ENCODE measurements around the gene PEMT.
A peak's percentile ranks its signal among the peaks of the same experiment; 100 is the strongest.
"Not testable (repeated sequence)": the region's sequence is repeated elsewhere in the genome, so short reads cannot be mapped to it uniquely, and the experiment has no call there.

The PEMT gene

DNA sequence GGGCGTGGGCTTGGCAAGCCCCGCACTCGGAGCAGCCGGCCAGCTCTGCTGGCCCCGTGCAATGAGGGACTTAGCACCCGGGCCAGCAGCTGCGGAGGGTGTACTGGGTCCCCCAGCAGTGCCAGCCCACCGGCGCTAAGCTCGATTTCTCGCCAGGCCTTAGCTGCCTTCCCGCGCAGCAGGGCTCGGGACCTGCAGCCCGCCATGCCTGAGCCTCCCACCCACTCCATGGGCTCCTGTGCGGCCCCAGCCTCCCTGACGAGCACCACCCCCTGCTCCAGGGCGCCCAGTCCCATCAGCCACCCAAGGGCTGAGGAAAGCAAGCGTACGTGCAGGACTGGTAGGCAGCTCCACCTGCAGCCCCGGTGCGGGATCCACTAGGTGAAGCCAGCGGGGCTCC, 105.1 kb downstream of the PEMT start:
- DNase-seq = not testable (repeated sequence)

DNA sequence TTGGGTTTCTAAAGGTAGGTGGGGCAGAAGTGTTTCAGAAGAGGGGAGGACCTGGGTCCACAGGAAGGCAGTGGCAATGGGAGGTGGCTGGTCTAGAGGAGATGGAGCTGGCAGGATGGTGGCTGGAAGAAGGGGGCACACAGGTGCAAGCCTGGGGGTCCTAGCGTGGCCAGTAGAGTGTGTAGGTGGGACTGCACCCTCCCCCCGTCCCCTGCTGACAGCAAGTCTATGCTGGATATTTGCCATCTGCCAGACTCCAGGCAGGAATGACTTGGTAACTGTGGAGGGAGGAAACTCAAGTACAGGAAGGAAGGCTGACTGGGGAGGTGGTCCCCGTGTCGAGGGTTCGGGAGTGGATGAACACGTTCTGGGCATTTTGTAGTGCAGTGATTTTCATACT, 106.1 kb downstream of the PEMT start:
- no peak for DNase-seq

DNA sequence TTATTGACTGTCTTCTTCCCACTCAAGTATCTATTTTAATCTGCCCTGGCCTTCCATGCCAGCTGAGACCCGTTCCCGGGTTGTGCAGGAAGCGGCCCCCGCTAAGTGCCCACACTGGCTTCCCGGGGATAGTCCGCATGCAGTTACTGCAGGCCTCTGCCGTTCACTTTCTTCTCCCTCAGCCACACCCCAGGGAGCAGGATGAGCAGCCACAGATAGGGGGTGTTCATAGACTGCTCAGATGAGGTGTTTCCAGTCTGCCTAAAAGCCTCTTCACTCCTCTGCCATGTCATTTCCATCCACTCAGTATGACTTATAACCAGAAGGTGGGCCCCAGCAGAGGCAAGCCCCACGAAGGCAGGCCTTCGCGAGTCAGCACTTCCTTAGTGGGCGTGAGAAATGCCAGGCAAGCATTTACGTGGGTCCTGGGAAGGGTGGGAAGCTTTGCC, 107.0 kb downstream of the PEMT start:
- DNase-seq = no peak

- DNase-seq = no peak
Observed at GRCh38 chr17:17481860-17482259, 109.6 kb downstream of the PEMT start.

DNA sequence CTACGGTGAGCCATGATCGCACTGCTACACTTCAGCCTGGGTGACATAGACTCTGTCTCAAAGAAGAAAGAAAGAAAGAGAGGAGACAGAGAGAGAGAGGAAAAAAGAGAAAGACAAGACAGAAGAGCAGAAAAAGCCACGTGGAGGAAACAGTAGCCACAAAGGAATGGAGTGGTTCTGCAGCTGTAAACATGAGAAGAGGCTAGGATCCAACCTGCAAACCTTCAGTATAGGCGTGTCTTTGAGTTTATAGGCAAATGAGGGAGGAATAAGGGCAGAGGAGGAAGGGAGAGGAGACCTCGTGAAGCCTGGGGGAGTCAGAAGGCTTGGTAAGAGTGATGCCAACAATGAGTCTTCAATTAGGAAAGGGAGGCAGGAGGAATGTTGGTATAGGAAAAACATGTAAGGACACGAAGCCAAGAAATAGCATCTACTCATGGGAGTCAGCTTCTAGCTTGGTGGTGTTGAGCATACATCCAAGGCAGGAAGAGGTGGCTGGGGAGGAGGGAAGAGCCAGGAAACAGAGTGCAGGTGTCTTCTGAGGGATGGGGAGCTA, 110.8 kb downstream of the PEMT start:
- DNase-seq = no peak

- no peak for DNase-seq
Observed at GRCh38 chr17:17479209-17479608, 112.3 kb downstream of the PEMT start.

DNA sequence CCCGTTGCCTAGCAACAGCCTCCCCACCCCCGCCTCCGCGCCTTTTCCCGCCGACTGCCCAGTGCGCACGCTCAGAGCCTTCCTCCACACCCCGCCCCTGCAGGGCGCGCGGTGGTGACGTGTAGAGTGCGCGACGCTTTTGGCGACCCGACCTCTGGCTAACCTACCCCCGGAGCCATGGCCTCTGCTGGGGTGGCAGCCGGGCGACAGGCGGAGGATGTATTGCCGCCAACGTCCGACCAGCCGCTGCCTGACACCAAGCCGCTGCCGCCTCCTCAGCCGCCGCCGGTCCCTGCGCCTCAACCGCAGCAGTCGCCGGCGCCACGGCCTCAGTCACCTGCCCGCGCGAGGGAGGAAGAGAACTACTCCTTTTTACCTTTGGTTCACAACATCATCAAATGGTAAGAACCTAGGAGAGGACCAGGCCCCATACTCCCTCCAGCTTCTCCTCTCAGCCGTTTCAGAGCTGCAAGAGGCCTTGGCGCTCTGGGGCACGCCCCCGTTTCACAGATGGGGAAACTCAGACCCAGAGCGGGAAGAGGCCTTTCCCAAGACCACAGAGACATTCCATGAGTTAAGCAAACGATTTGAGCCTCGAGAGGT, 114.5 kb downstream of the PEMT start, which contains the start of gene MED9:
Gene MED9 (plus strand): TSS at position 136 of the 603 bp plus-strand sequence. CDS start 42 bp downstream, at position 178.
- DNase-seq = peak; percentile 88

DNA sequence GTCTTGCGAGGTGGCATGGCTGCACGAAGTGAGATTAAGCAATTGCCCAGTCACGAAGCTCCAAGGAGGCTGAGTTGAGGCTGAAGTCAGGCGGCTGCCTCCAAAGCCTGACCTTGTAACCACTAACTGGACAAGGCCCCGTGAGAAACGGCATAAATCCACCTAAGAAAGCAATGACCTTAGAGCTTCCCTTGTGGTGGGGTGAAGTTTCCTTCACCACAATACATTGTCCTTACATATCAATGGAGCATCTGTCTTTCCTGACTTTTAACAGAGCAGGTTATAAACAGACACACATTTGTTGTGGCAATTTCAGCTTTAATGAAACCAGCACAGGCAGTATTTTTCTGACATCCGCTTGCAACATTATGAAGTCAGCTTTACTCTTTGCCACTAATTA, 117.2 kb downstream of the PEMT start:
- no peak for DNase-seq

DNA sequence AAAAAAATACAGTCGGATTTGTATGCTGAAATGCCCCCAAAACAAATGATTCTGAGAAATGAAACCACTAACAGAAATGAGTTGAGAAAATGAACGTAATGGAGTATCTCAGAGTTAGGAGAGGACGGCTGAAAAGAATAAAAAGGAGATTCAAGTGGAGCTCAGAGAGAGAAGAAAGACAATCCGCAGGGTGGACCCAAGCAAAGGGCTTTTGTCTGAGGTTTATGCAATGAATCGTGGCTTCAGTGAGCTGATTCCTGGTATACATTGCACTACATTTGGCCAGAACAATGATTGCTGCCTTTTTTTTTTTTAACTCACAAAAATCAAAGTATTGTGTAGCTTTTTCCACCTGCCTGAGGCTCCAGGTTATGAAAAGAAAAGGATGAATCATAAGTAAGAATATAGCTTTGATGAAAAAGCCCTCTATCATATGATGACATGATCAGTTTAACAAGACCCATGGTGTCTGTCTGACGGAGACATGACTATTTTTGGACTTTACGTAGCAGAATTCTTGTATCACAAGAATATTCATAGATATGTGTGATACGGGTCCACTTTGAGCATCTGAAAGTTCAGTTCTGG, 119.1 kb downstream of the PEMT start:
- DNase-seq = no peak

DNA sequence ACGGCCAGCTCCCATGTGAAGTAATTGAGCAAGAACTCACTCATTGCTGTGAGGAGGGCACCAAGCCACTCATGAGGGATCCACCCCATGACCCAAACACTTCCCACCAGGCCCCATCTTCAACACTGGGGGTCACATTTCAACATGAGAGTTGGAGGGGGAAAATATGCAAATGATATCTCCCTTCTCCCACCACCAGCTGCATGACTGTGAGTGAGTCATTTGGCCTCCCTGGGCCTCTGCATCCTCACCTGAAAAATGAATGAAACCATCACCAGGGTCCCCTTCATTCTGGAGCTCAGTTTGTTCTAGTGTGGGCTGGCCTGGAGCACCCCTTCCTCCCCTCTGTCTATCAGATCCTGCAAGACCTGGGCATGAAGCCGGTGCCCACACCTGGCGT, 121.5 kb downstream of the PEMT start:
- no peak for DNase-seq

DNA sequence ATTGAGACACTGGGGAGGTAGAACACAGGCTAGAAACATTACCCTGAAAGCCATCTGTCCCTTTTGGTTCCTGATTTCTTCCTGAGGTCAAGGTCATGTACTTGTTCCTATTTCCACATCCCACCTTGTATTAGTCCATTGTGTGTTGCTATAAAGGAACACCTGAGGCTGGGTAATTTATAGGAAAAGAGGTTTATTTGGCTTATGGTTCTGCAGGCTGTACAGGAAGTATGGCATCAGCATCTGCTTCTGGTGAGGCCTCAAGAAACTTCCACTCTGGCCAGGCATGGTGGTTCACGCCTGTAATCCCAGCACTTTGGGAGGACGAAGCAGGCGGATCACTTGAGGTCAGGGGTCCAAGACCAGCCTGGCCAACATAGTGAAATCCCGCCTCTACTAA, 122.2 kb downstream of the PEMT start:
- no peak for DNase-seq

DNA sequence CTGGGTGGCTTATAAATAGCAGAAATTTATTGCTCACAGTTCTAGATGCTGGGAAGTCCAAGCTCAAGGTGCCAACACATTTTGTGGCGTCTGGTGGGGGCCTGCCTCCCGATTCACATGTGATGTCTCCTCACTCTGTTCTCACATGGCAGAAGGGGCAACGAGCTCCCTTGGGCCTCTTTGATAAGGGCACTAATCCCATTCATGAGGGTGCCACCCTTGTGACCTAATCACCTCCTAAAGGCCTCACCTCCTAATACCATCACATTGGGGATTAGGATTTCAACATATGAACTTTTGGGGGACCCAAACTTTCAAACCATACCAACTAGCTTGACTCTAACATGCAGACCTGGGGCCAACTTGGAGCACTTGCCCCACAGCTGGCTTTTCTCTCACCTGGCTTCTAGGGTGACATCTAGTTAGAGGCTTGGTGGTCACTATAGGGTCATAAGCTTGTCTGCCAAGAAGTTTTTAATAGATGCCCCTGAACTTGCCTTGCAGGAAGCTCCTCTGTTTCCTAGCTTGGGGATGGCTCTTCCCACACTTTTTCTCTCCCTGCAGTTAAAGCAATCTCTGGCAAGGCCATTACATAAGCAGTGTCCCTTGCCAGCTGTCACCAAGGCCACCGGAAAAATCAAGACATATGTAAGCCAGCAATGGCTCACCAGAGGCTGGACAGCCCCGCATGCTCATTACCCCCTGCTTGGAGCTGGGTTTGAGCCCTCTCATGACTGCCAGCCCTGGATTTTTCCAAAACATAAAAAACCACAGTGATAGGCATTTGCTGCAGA, 123.1 kb downstream of the PEMT start:
- no peak for DNase-seq

DNA sequence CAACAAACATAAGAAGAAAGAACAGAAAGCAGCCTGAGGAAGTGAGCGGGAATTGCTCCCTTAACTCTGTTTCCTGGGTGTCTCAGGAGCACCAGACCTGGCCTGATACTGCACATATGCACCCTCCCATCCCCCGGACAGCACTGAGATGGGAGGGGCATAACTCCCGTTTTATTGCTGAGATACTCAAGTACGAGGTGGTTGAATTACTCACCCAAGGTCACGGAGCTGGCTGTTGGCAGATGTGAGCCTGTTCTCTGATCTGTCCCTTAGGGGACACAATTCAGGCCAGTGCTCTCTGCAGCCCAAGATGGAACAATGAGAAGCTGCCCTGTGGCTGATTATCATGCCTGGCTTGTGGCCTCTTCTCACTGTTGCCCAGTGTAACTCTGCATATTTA, 123.8 kb downstream of the PEMT start:
- no peak for DNase-seq

DNA sequence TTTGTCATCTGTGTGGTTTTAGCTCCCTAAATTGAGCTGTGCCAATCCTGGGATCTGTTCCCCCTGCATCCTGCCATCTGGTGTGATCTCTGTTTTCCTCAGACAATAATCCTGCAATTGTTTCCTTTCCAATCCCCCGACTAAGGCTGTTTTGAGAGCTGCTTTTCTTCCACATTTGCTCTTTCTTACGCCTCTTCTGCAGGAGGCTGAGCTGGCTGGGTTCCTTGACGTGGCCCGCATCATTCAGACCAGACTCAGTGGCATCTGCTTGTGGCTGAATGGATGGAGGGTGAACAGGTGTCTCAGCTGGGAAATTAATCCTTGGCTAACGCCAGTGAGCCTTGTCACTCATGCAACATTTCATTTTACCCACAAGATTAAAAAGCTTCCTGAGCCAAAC, 124.5 kb downstream of the PEMT start:
- DNase-seq = no peak

- no peak for DNase-seq
Observed at GRCh38 chr17:17466511-17466910, 125.0 kb downstream of the PEMT start.

- not testable (repeated sequence) for DNase-seq
Observed at GRCh38 chr17:17465878-17466277, 125.6 kb downstream of the PEMT start.

GRCh38 chr17:17463821-17464220, 127.7 kb downstream of the PEMT start:
- DNase-seq = no peak

- no peak for DNase-seq
Observed at GRCh38 chr17:17462048-17462824, 129.3 kb downstream of the PEMT start.

- DNase-seq = no peak
Observed at GRCh38 chr17:17460038-17460437, 131.5 kb downstream of the PEMT start.

DNA sequence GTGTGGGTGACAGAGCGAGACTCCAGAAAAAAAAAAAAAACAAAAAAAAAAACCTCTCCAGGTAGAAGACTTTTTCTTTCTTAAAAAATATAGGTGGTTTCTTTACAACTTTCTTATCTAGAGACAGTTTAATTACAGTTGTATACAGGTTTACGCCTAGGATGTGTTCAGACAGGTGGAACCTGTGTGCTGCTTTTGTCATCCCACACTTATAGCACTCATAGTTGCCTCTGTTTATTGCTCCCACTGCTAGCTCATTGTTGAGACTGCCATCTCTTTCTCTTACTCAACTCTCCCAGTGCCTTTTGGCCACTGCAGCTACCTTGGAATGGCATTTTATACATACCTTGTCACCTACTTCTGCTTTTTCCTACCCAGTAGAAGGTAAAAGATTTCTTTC, 133.8 kb downstream of the PEMT start:
- no peak for DNase-seq

GRCh38 chr17:17456251-17456650, 135.3 kb downstream of the PEMT start:
- no peak for DNase-seq
